Omental fat pad (tissue), 4 donors: Measurements from ENCODE around the gene PHF10. TPM values are rescaled to one million over a fixed set of nuclear protein-coding genes. Genes with fewer than 3 reads are reported as not detected.
"Not testable (repeated sequence)": the region's sequence is repeated elsewhere in the genome, so short reads cannot be mapped to it uniquely, and the experiment has no call there.

Experiments used
- ATAC-seq: fragments of 150-250 bp; one replicate; pipeline ENCODE4 v1.9.1; 2016; ENCODE audit warnings: mild to moderate bottlenecking, moderate library complexity; ENCODE audit not compliant: low FRiP score
- DNase-seq: peaks from one replicate; pipeline ENCODE4 v3.0.0-alpha.2; 2019; ENCODE audit warnings: low spot score
- CTCF ChIP-seq, 3 donors: fragments of 450-650 bp; IDR thresholded peaks; one replicate each; pipeline ENCODE4 v1.5.1; 2016 to 2017; ENCODE audit warnings: antibody characterized with exemption in 3 of 3, mild to moderate bottlenecking in 3 of 3, moderate library complexity in 2 of 3
- total RNA-seq, 4 donors: library from RNA; depleted of rRNA; stranded (reverse); fragments of >200 nt; gene quantifications; one replicate each; pipeline ENCODE4 v1.1.0, GENCODE V29; 2016

The PHF10 gene
- total RNA-seq, 4 donors from 2014 or later = 32.9 to 49.4 (median 43.7) TPM

- no peak for DNase-seq
- ATAC-seq = no peak
- TF ChIP-seq CTCF (IDR thresholded peaks at IDR 0.05) = no peak
These were observed 24.0 kb downstream of the PHF10 start for GRCh38 chr6:169700296-169700695.

- DNase-seq, ATAC-seq: not testable (repeated sequence)
These were observed 27.2 kb downstream of the PHF10 start for GRCh38 chr6:169697115-169697514.

GRCh38 chr6:169695131-169695530 lies 29.2 kb downstream of the PHF10 start:
- no peak for ATAC-seq
- no peak for TF ChIP-seq CTCF (IDR thresholded peaks at IDR 0.05)

GRCh38 chr6:169692516-169692915 lies 31.8 kb downstream of the PHF10 start:
- ATAC-seq (no peak), DNase-seq (no peak)
- no peak for TF ChIP-seq CTCF (IDR thresholded peaks at IDR 0.05)

More at GRCh38 chr6:169695131-169695530, 29.2 kb downstream of the PHF10 start:
- DNase-seq = no peak

GRCh38 chr6:169691260-169691659 lies 33.0 kb downstream of the PHF10 start:
- TF ChIP-seq CTCF (IDR thresholded peaks at IDR 0.05) = no peak
- ATAC-seq (no peak), DNase-seq (no peak)

GRCh38 chr6:169689287-169689686 lies 35.0 kb downstream of the PHF10 start:
- ATAC-seq (no peak), DNase-seq (no peak)
- no peak for TF ChIP-seq CTCF (IDR thresholded peaks at IDR 0.05)

GRCh38 chr6:169685860-169686259 lies 38.4 kb downstream of the PHF10 start:
- ATAC-seq (no peak), DNase-seq (no peak)
- TF ChIP-seq CTCF (IDR thresholded peaks at IDR 0.05) = no peak

GRCh38 chr6:169684056-169684455 lies 40.2 kb downstream of the PHF10 start:
- TF ChIP-seq CTCF (IDR thresholded peaks at IDR 0.05) = no peak
- no peak for DNase-seq
- ATAC-seq = no peak
